Right lobe of liver (tissue), 6 donors: Measurements from ENCODE around the gene TELO2. TPM values are rescaled to one million over a fixed set of nuclear protein-coding genes. Genes with fewer than 3 reads are reported as not detected.
A peak's percentile ranks its signal among the peaks of the same experiment; 100 is the strongest.

Experiments used
- ATAC-seq, 4 donors: fragments of 200-7000 bp; cut with Tn5 transposase; one replicate each; pipeline ENCODE4 v1.9.1; 2020; ENCODE audit warnings: mild to moderate bottlenecking in 4 of 4, moderate library complexity in 4 of 4
- DNase-seq, 3 donors: peaks; one replicate each; pipeline ENCODE4 v3.0.0-alpha.2; 2020
- H3K27ac ChIP-seq, 3 donors: fragments of 200-600 bp; one replicate each; pipeline ENCODE4 v1.8.0; 2022
- H3K27me3 ChIP-seq, 2 donors: fragments of 200-600 bp; one replicate each; pipeline ENCODE4 v1.8.0; 2022
- H3K36me3 ChIP-seq, 4 donors: fragments of 200-600 bp; sonication (generic) in 1 of 4; one replicate each; pipeline versions ENCODE4 v1.5.1 to v1.8.0; 2017 to 2022; ENCODE audit warnings: control low read depth in 1 of 4
- H3K4me1 ChIP-seq, 4 donors: fragments of 200-600 bp; sonication (generic) in 1 of 4; one replicate each; pipeline versions ENCODE4 v1.5.1 to v1.8.0; 2017 to 2022; ENCODE audit warnings: control low read depth in 1 of 4
- H3K4me3 ChIP-seq, 3 donors: fragments of 200-600 bp; one replicate each; pipeline ENCODE4 v1.8.0; 2022
- H3K9me3 ChIP-seq, 4 donors: fragments of 200-600 bp; sonication (generic) in 1 of 4; one replicate each; pipeline versions ENCODE4 v1.5.1 to v1.8.0; 2017 to 2022; ENCODE audit warnings: control low read depth in 1 of 4
- POLR2A ChIP-seq: fragments of 450-650 bp; IDR thresholded peaks from one replicate; pipeline ENCODE4 v1.6.1; 2017; ENCODE audit warnings: antibody characterized with exemption, mild to moderate bottlenecking
- WGBS: methylation state at CpG from one replicate; pipeline ENCODE4 v1.1.6; 2018; ENCODE audit warnings: low coverage, low lambda C conversion rate; ENCODE audit not compliant: insufficient coverage; ENCODE audit errors: missing lambda C conversion rate; 5-methylcytosine and 5-hydroxymethylcytosine counted together
- intact Hi-C, 2 donors: fragments of 100-400 bp; cut with DNase I; formaldehyde crosslinking; loops; one replicate each; pipeline versions ENCODE4 v1.11.2 to v1.14.1; 2022
- total RNA-seq, 6 experiments: library from RNA; depleted of rRNA in 2 of 6; stranded (reverse); fragments of >200 nt in 2 of 6; fragmentation: NEBNext Ultra II Directional in 3 of 6; extraction: Animal tissue kit (Norgen Biotek cat#: 25700) in 3 of 6; gene quantifications; one replicate each; pipeline versions ENCODE4 v1.1.0 to v1.2.4, GENCODE V29; 2016 to 2023
- TF ChIP-seq, protein P1 (sequence below), 4 donors: fragments of 200-600 bp in 3 of 4; fragments of 450-650 bp in 1 of 4; IDR thresholded peaks; one replicate each; pipeline versions ENCODE4 v1.5.1 to v1.8.0; 2016 to 2022; ENCODE audit warnings: antibody characterized with exemption in 4 of 4, mild to moderate bottlenecking in 2 of 4
- donor health status: DM: no; HTN: yes; CAD: no.
- donor health status: DM: no; HTN: no; CAD: no.
- donor health status: DM: no; HTN: no; CAD: no.
- donor health status: DM: no; HTN: yes; CAD: no.
- donor health status: DM: no; HTN: yes; CAD: no.

The TELO2 gene
- total RNA-seq, 6 experiments from 2014 or later = 9.5 to 31.0 (median 20.8) TPM

GRCh38 chr16:1556254-1556653, 63.1 kb downstream of the TELO2 start:
- WGBS = 73% methylated on average over 3 of the region's 13 CpGs
- ATAC-seq = peak in 1 of 4 donors; percentile 25
- Histone ChIP-seq H3K4me3 (no peak overlapping the region), H3K27ac (no peak overlapping the region), H3K27me3 (no peaks in the 10 kb centered on the region), H3K9me3 (no peaks in the 10 kb centered on the region), H3K4me1 (no peaks in the 10 kb centered on the region), H3K36me3 (peaks cover 0 to 16% (median 5%) of the 10 kb centered on the region in 4 donors)
- intact Hi-C loops = no loop called here
- DNase-seq = no peak
- TF ChIP-seq, protein P1, sequence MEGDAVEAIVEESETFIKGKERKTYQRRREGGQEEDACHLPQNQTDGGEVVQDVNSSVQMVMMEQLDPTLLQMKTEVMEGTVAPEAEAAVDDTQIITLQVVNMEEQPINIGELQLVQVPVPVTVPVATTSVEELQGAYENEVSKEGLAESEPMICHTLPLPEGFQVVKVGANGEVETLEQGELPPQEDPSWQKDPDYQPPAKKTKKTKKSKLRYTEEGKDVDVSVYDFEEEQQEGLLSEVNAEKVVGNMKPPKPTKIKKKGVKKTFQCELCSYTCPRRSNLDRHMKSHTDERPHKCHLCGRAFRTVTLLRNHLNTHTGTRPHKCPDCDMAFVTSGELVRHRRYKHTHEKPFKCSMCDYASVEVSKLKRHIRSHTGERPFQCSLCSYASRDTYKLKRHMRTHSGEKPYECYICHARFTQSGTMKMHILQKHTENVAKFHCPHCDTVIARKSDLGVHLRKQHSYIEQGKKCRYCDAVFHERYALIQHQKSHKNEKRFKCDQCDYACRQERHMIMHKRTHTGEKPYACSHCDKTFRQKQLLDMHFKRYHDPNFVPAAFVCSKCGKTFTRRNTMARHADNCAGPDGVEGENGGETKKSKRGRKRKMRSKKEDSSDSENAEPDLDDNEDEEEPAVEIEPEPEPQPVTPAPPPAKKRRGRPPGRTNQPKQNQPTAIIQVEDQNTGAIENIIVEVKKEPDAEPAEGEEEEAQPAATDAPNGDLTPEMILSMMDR (IDR thresholded peaks at IDR 0.05) = no peak
- TF ChIP-seq POLR2A = no peak

DNA sequence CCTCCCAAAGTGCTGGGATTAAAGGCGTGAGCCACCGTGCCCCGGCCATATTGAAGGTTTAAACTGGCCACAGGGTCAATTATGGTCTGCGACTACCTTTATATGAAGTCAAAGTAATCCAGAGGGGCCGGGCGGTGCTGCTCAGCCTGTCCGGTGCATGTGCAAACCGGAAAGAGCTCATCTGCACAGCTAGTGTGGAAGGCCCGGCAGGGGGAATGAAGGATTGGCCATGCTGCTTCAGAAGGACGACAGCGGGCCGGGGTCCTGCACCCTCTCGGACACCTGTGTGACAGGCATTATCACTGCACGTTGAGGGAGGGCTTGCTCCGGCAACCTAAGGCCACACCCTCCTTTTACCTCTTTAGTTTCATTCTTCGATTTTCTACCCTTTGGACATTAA, 63.9 kb downstream of the TELO2 start:
- H3K4me1 ChIP-seq = no peaks in the 10 kb centered on the region
- WGBS = 83% methylated on average over 1 of the region's 16 CpGs
- H3K4me3 ChIP-seq = no peak overlapping the region
- DNase-seq (no peak), ATAC-seq (no peak)
- H3K27ac ChIP-seq = no peak overlapping the region
- no peaks in the 10 kb centered on the region for H3K9me3 ChIP-seq
- H3K36me3 ChIP-seq = peaks cover 0 to 20% (median 5%) of the 10 kb centered on the region in 4 donors
- H3K27me3 ChIP-seq = no peaks in the 10 kb centered on the region
- intact Hi-C loops = no loop called here
- no peak for TF ChIP-seq POLR2A

- Histone ChIP-seq H3K9me3 (no peaks in the 10 kb centered on the region), H3K4me1 (no peaks in the 10 kb centered on the region), H3K4me3 (no peak overlapping the region), H3K36me3 (peaks cover 0 to 20% (median 5%) of the 10 kb centered on the region in 4 donors), H3K27ac (no peak overlapping the region), H3K27me3 (no peaks in the 10 kb centered on the region)
- TF ChIP-seq POLR2A = no peak
- TF ChIP-seq, protein P1 (IDR thresholded peaks at IDR 0.05) = no peak
- 82% methylated on average over 4 of the region's 11 CpGs for WGBS
- ATAC-seq (no peak), DNase-seq (no peak)
- intact Hi-C loops = no loop called here
These were observed 64.4 kb downstream of the TELO2 start for GRCh38 chr16:1557576-1557975.

GRCh38 chr16:1559446-1559975, 66.4 kb downstream of the TELO2 start:
- no peaks in the 10 kb centered on the region for H3K9me3 ChIP-seq
- DNase-seq = no peak

More at GRCh38 chr16:1559446-1559975, 66.4 kb downstream of the TELO2 start:
- H3K4me3 ChIP-seq = no peak overlapping the region
- H3K27me3 ChIP-seq = no peaks in the 10 kb centered on the region
- intact Hi-C loops = no loop called here
- WGBS = 77% methylated on average over 18 of the region's 18 CpGs
- no peaks in the 10 kb centered on the region for H3K4me1 ChIP-seq
- peak; percentile 7 to 22 (median 18) for ATAC-seq
- peaks cover 0 to 20% (median 5%) of the 10 kb centered on the region in 4 donors for H3K36me3 ChIP-seq
- no peak overlapping the region for H3K27ac ChIP-seq
- TF ChIP-seq POLR2A = no peak

Other genes with a start within 250 kb of the TELO2 start
- gene TPSD1, start 237.3 kb upstream of the TELO2 start, total RNA-seq = not detected
- 10 to 100 TPM; 25.0 to 48.0 (median 39.3) TPM for gene UBE2I, start 183.7 kb upstream of the TELO2 start, total RNA-seq
- 1 to 10 TPM; 5.4 to 7.6 (median 5.8) TPM for gene BAIAP3, start 159.7 kb upstream of the TELO2 start, total RNA-seq
- gene TSR3, start 141.5 kb upstream of the TELO2 start, total RNA-seq = 10 to 100 TPM; 20.7 to 66.5 (median 24.5) TPM
- gene GNPTG, start 141.4 kb upstream of the TELO2 start, total RNA-seq = 10 to 100 TPM; 44.3 to 72.8 (median 63.0) TPM
- gene UNKL, start 78.7 kb upstream of the TELO2 start, total RNA-seq = 10 to 100 TPM in 4 of 6 experiments, 1 to 10 TPM in 2; 9.0 to 14.2 (median 12.0) TPM
- gene UQCC4, start 72.6 kb upstream of the TELO2 start, total RNA-seq = 10 to 100 TPM in 1 of 6 experiments, 1 to 10 TPM in 5; 5.6 to 11.5 (median 6.0) TPM
- gene PERCC1, start 62.3 kb upstream of the TELO2 start, total RNA-seq = not detected
- gene CCDC154, start 48.8 kb upstream of the TELO2 start, total RNA-seq = 1 to 10 TPM in 2 of 6 experiments, under 1 TPM in 3, not detected in 1; 0.25 to 1.7 (median 0.79) TPM
- gene CLCN7, start 18.3 kb upstream of the TELO2 start, total RNA-seq = 10 to 100 TPM; 36.0 to 50.8 (median 40.8) TPM
- gene PTX4, start 4.4 kb upstream of the TELO2 start, total RNA-seq = not detected
- gene TMEM204, start 40.3 kb downstream of the TELO2 start, total RNA-seq = 10 to 100 TPM in 2 of 6 experiments, 1 to 10 TPM in 4; 4.7 to 18.7 (median 8.9) TPM
- gene IFT140, start 118.7 kb downstream of the TELO2 start, total RNA-seq = 1 to 10 TPM; 2.9 to 8.9 (median 5.4) TPM
- gene CRAMP1, start 119.0 kb downstream of the TELO2 start, total RNA-seq = 1 to 10 TPM; 2.9 to 8.4 (median 5.8) TPM
- gene JPT2, start 184.9 kb downstream of the TELO2 start, total RNA-seq = 10 to 100 TPM; 31.0 to 47.7 (median 38.7) TPM
- gene MAPK8IP3, start 212.8 kb downstream of the TELO2 start, total RNA-seq = 10 to 100 TPM in 5 of 6 experiments, 1 to 10 TPM in 1; 8.7 to 37.3 (median 23.0) TPM